Measurements from ENCODE around the gene CDK5R2. TPM values are rescaled to one million over a fixed set of nuclear protein-coding genes. Genes with fewer than 3 reads are reported as not detected.

Gene CDK5R2
- total RNA-seq, 1 experiment from 2014 or later: 0.11 TPM

DNA sequence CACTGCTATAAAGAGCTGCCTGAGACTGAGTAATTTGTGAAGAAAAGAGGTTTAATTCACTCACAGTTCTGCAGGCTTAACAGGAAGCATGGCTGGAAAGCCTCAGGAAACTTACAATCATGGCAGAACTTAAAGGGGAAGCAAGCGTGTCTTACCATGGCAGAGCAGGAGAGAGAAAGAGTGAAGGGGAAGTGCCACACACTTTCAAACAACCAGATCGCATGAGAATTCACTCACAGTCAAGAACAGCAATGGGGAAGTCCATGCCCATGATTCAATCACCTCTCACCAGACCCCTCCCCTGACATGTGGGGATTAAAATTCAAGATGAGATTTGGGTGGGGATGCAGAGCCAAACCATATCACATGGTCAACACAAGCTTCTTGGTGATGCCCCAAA is 34.7 kb upstream of the CDK5R2 start:
- H3K36me3 ChIP-seq (ENCODE audit: low read depth, low read length): no peaks in the 10 kb centered on the region
- H3F3A ChIP-seq (ENCODE audit: low read length, unreplicated experiment): no peaks in the 10 kb centered on the region
- H4K20me1 ChIP-seq (ENCODE audit: low read length): no peaks in the 10 kb centered on the region
- ATAC-seq: no peak
- H3K27ac ChIP-seq (ENCODE audit: low read length): no peak overlapping the region
- no TSS peak for BruUV-seq (replicated peaks)
- H3K9me2 ChIP-seq (replicated peaks; ENCODE audit: low read length): no peaks in the 10 kb centered on the region
- H3K27me3 ChIP-seq (ENCODE audit: low read length): peaks cover 10% of the 10 kb centered on the region; the same call in 1 of the 2 replicates
- no peaks in the 10 kb centered on the region for H3K9me3 ChIP-seq (ENCODE audit: low read length)
- H3K9ac ChIP-seq (ENCODE audit: low read length): no peak overlapping the region
- DNase-seq: no peak
- ChIA-PET POLR2A (ENCODE audit: unreplicated experiment) (no interaction called here), CTCF (no interaction called here)
- no peak overlapping the region for H2AFZ ChIP-seq (ENCODE audit: low read length)
- TF ChIP-seq, protein P1, sequence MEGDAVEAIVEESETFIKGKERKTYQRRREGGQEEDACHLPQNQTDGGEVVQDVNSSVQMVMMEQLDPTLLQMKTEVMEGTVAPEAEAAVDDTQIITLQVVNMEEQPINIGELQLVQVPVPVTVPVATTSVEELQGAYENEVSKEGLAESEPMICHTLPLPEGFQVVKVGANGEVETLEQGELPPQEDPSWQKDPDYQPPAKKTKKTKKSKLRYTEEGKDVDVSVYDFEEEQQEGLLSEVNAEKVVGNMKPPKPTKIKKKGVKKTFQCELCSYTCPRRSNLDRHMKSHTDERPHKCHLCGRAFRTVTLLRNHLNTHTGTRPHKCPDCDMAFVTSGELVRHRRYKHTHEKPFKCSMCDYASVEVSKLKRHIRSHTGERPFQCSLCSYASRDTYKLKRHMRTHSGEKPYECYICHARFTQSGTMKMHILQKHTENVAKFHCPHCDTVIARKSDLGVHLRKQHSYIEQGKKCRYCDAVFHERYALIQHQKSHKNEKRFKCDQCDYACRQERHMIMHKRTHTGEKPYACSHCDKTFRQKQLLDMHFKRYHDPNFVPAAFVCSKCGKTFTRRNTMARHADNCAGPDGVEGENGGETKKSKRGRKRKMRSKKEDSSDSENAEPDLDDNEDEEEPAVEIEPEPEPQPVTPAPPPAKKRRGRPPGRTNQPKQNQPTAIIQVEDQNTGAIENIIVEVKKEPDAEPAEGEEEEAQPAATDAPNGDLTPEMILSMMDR (conservative IDR thresholded peaks at IDR 0.05; ENCODE audit: low read depth, low read length): no peak
- TF ChIP-seq EZH2 (IDR thresholded peaks at IDR 0.05; ENCODE audit: low read length, unreplicated experiment): no peak
- no peak for TF ChIP-seq EZH2phosphoT487 (IDR thresholded peaks at IDR 0.05; ENCODE audit: borderline replicate concordance, low read length)
- intact Hi-C loops (cut with micrococcal nuclease): no loop called here
- no peaks in the 10 kb centered on the region for H3K79me2 ChIP-seq (ENCODE audit: low read length)
- H3K4me1 ChIP-seq (ENCODE audit: insufficient read depth, low read length): no peaks in the 10 kb centered on the region
- H3K4me2 ChIP-seq (ENCODE audit: low read length): no peak overlapping the region
- no peak overlapping the region for H3K4me3 ChIP-seq (ENCODE audit: low read length)

DNA sequence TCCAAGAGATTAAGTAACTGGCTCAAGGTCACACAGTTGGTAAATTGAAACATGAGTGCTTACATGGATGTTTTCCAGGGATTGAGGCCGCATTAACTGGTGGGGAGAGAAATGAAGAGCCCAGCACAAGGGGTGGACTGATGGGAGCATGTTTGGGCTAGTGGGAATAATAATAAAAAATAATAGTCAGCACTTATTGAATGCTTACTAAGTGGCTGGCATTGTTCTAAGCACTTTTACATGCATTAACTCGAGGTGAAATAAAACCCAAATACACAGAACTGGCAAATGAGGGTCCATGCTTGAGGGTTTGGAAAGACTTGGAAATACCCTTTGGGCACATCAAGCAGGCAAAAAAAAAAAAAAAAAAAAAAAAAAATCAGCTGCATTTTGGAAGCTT is 34.0 kb upstream of the CDK5R2 start:
- intact Hi-C loops (cut with micrococcal nuclease): no loop called here
- H3K4me3 ChIP-seq (ENCODE audit: low read length): no peak overlapping the region
- no TSS peak for BruUV-seq (replicated peaks)
- no peaks in the 10 kb centered on the region for H3K9me3 ChIP-seq (ENCODE audit: low read length)
- DNase-seq (no peak), ATAC-seq (no peak)
- H3F3A ChIP-seq (ENCODE audit: low read length, unreplicated experiment): no peaks in the 10 kb centered on the region
- H4K20me1 ChIP-seq (ENCODE audit: low read length): no peaks in the 10 kb centered on the region
- H3K79me2 ChIP-seq (ENCODE audit: low read length): no peaks in the 10 kb centered on the region
- H3K9ac ChIP-seq (ENCODE audit: low read length): no peak overlapping the region
- no peaks in the 10 kb centered on the region for H3K36me3 ChIP-seq (ENCODE audit: low read depth, low read length)
- no peak overlapping the region for H2AFZ ChIP-seq (ENCODE audit: low read length)
- no peaks in the 10 kb centered on the region for H3K4me1 ChIP-seq (ENCODE audit: insufficient read depth, low read length)
- H3K4me2 ChIP-seq (ENCODE audit: low read length): no peak overlapping the region
- H3K27ac ChIP-seq (ENCODE audit: low read length): no peak overlapping the region
- ChIA-PET POLR2A (ENCODE audit: unreplicated experiment) (no interaction called here), CTCF (no interaction called here)
- TF ChIP-seq, protein P1 (conservative IDR thresholded peaks at IDR 0.05; ENCODE audit: low read depth, low read length): no peak
- TF ChIP-seq EZH2 (IDR thresholded peaks at IDR 0.05; ENCODE audit: low read length, unreplicated experiment) (no peak), EZH2phosphoT487 (IDR thresholded peaks at IDR 0.05; ENCODE audit: borderline replicate concordance, low read length) (no peak)
- peaks cover 5% of the 10 kb centered on the region; the same call in 1 of the 2 replicates for H3K27me3 ChIP-seq (ENCODE audit: low read length)
- H3K9me2 ChIP-seq (replicated peaks; ENCODE audit: low read length): no peaks in the 10 kb centered on the region

DNA sequence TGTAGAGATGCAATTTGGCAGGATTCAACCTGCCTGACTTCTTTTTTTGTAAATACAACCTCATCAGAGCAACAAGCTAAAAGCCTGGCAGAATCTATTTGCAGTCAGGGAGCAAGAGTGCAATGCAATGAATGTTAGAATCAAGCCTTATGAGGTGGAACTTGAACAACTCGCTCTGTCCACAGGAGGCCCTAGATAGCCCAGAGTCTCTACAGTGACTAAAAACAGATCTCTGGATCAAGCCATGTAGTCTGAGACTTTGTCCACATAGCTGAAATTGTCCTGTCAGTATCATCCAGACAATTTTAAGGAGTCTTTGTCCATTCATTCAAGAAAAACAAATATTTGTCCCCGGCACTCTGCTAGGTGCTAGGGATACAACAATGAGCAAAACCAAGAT is 32.0 kb upstream of the CDK5R2 start:
- Histone ChIP-seq H3K79me2 (ENCODE audit: low read length) (no peaks in the 10 kb centered on the region), H3K9me3 (ENCODE audit: low read length) (no peaks in the 10 kb centered on the region), H4K20me1 (ENCODE audit: low read length) (no peaks in the 10 kb centered on the region), H3K27ac (ENCODE audit: low read length) (no peak overlapping the region), H2AFZ (ENCODE audit: low read length) (no peak overlapping the region), H3K9me2 (replicated peaks; ENCODE audit: low read length) (no peaks in the 10 kb centered on the region), H3K4me1 (ENCODE audit: insufficient read depth, low read length) (no peaks in the 10 kb centered on the region), H3K27me3 (ENCODE audit: low read length) (peaks cover 5% of the 10 kb centered on the region; the same call in 1 of the 2 replicates), H3K4me2 (ENCODE audit: low read length) (no peak overlapping the region), H3F3A (ENCODE audit: low read length, unreplicated experiment) (no peaks in the 10 kb centered on the region), H3K9ac (ENCODE audit: low read length) (no peak overlapping the region), H3K4me3 (ENCODE audit: low read length) (no peak overlapping the region), H3K36me3 (ENCODE audit: low read depth, low read length) (no peaks in the 10 kb centered on the region)
- no TSS peak for BruUV-seq (replicated peaks)
- intact Hi-C loops (cut with micrococcal nuclease): no loop called here
- POLR2A ChIA-PET (ENCODE audit: unreplicated experiment): no interaction called here
- no peak for TF ChIP-seq EZH2 (IDR thresholded peaks at IDR 0.05; ENCODE audit: low read length, unreplicated experiment)
- TF ChIP-seq, protein P1 (conservative IDR thresholded peaks at IDR 0.05; ENCODE audit: low read depth, low read length): no peak
- no peak for TF ChIP-seq EZH2phosphoT487 (IDR thresholded peaks at IDR 0.05; ENCODE audit: borderline replicate concordance, low read length)
- CTCF ChIA-PET: no interaction called here
- ATAC-seq: no peak
- DNase-seq: no peak
